Spleen (tissue), 7 donors: ENCODE data around the gene RNF19B.

ENCODE experiments used
- POLR2A ChIP-seq, 3 donors: fragments of 450-650 bp; IDR thresholded peaks; one replicate each; pipeline ENCODE4 v1.5.1; 2017; ENCODE audit warnings: antibody characterized with exemption in 3 of 3, mild to moderate bottlenecking in 1 of 3
- POLR2AphosphoS5 ChIP-seq, 3 donors: sonication (generic); formaldehyde crosslinking; IDR thresholded peaks; one replicate each; pipeline ENCODE4 v1.5.1; 2017; ENCODE audit warnings: antibody characterized with exemption in 3 of 3
- TF ChIP-seq, protein P1 (sequence below), 11 experiments: fragments of 200-600 bp in 7 of 11; fragments of 450-650 bp in 4 of 11; sonication (generic) in 4 of 11; IDR thresholded peaks in 8 of 11; conservative IDR thresholded peaks in 3 of 11; 1 replicate in 7 of 11; 2 replicates in 4 of 11; pipeline versions ENCODE4 v1.4.0 to v1.8.0; 2016 to 2021; ENCODE audit warnings: antibody characterized with exemption in 11 of 11, inconsistent platforms in 4 of 11, mild to moderate bottlenecking in 1 of 11
- donor health status: DM: no; HTN: no; CAD: no; lungs with moderate emphysema.
- donor health status: DM: no; HTN: no; CAD: no.
- donor health status: DM: no; HTN: no; CAD: no.

DNA sequence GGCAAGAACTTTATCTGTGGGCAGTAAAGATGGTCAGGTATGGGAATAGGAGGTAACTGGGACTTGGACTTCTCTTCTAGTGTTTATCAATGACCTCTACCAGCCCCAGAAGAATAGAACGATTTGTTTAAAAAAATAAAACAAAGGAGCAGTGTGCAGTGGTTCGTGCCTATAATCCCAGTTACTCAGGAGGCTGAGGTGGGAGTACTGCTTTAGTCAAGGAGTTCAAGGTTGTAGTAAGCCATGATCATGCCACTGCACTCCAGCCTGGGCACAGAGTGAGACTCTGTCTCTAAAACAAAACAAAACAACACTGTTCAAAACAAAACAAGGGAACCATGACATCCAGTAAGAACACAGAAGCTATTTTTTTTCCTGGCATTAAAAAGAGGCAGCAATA is 4.3 kb downstream of the RNF19B start:
- TF ChIP-seq, protein P1, sequence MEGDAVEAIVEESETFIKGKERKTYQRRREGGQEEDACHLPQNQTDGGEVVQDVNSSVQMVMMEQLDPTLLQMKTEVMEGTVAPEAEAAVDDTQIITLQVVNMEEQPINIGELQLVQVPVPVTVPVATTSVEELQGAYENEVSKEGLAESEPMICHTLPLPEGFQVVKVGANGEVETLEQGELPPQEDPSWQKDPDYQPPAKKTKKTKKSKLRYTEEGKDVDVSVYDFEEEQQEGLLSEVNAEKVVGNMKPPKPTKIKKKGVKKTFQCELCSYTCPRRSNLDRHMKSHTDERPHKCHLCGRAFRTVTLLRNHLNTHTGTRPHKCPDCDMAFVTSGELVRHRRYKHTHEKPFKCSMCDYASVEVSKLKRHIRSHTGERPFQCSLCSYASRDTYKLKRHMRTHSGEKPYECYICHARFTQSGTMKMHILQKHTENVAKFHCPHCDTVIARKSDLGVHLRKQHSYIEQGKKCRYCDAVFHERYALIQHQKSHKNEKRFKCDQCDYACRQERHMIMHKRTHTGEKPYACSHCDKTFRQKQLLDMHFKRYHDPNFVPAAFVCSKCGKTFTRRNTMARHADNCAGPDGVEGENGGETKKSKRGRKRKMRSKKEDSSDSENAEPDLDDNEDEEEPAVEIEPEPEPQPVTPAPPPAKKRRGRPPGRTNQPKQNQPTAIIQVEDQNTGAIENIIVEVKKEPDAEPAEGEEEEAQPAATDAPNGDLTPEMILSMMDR (IDR thresholded peaks at IDR 0.05 in 8 of 11, conservative IDR thresholded peaks at IDR 0.05 in 3 of 11), result no peak
- TF ChIP-seq POLR2A (IDR thresholded peaks at IDR 0.05), result no peak
- no peak for TF ChIP-seq POLR2AphosphoS5 (IDR thresholded peaks at IDR 0.05)
